OCI-LY1 (cell line): Measurements from ENCODE around the gene TMEM184B.
"Not testable (repeated sequence)": the region's sequence is repeated elsewhere in the genome, so short reads cannot be mapped to it uniquely, and the experiment has no call there.

ENCODE experiments used
- H2AFZ ChIP-seq: fragments of 200-600 bp; sonication (generic), shearing (Covaris generic); 2 replicates; pipeline ENCODE4 v1.6.0; 2014; ENCODE audit warnings: antibody characterized with exemption, mild to moderate bottlenecking, low read length
- H3F3A ChIP-seq: fragments of 200-600 bp; sonication (generic), shearing (Covaris generic); 2 replicates; pipeline ENCODE4 v1.6.0; 2014; ENCODE audit warnings: mild to moderate bottlenecking, antibody characterized with exemption, low read length, moderate library complexity; ENCODE audit not compliant: insufficient read depth
- H3K27ac ChIP-seq: fragments of 200-600 bp; sonication (generic); 2 replicates; pipeline ENCODE4 v1.5.1; 2014; ENCODE audit warnings: low read length, mixed run types, mild to moderate bottlenecking, low read depth; ENCODE audit not compliant: poor library complexity, severe bottlenecking
- H3K27me3 ChIP-seq: fragments of 200-600 bp; sonication (generic); 2 replicates; pipeline ENCODE4 v1.6.0; 2014; ENCODE audit warnings: antibody characterized with exemption, mild to moderate bottlenecking, low read length, moderate library complexity; ENCODE audit not compliant: insufficient read depth
- H3K36me3 ChIP-seq: fragments of 200-600 bp; sonication (generic); 2 replicates; pipeline ENCODE4 v1.6.1; 2014; ENCODE audit warnings: mild to moderate bottlenecking, antibody characterized with exemption, low read length, moderate library complexity, mixed read lengths; ENCODE audit not compliant: insufficient read depth
- H3K4me1 ChIP-seq: fragments of 200-600 bp; sonication (generic); 2 replicates; pipeline ENCODE4 v1.5.1; 2014; ENCODE audit warnings: mild to moderate bottlenecking, low read length, moderate library complexity; ENCODE audit not compliant: insufficient read depth, severe bottlenecking
- H3K4me2 ChIP-seq: fragments of 200-600 bp; sonication (generic), shearing (Covaris generic); 2 replicates; pipeline ENCODE4 v1.6.1; 2014; ENCODE audit warnings: low read length
- H3K4me3 ChIP-seq: fragments of 200-600 bp; sonication (generic); 2 replicates; pipeline ENCODE4 v1.5.1; 2014; ENCODE audit warnings: low read length, low read depth, mild to moderate bottlenecking, mixed read lengths; ENCODE audit not compliant: poor library complexity, severe bottlenecking
- H3K79me2 ChIP-seq: fragments of 200-600 bp; shearing (Covaris generic); 2 replicates; pipeline ENCODE4 v1.6.1; 2016; ENCODE audit warnings: mixed run types, low read length, mixed read lengths; ENCODE audit not compliant: insufficient read depth
- H3K9ac ChIP-seq: fragments of 200-600 bp; sonication (generic), shearing (Covaris generic); 2 replicates; pipeline ENCODE4 v1.6.1; 2014; ENCODE audit warnings: mild to moderate bottlenecking, low read length, mixed read lengths
- H3K9me2 ChIP-seq: fragments of 200-600 bp; sonication (generic), shearing (Covaris generic); 2 replicates; pipeline ENCODE4 v1.6.1; 2014; ENCODE audit warnings: low read depth, mild to moderate bottlenecking, low read length, mixed read lengths
- H3K9me3 ChIP-seq: fragments of 200-600 bp; shearing (Covaris generic); 2 replicates; pipeline ENCODE4 v1.6.1; 2014; ENCODE audit warnings: low read length, mixed read lengths
- H4K20me1 ChIP-seq: fragments of 200-600 bp; sonication (generic), shearing (Covaris generic); 2 replicates; pipeline ENCODE4 v1.6.0; 2016; ENCODE audit warnings: mild to moderate bottlenecking, low read length; ENCODE audit not compliant: insufficient read depth
- CTCF ChIP-seq: fragments of 200-600 bp; sonication (generic), shearing (Covaris generic); IDR thresholded peaks from 2 replicates; pipeline ENCODE4 v1.5.1; 2017; ENCODE audit warnings: mild to moderate bottlenecking, antibody characterized with exemption, low read length, moderate library complexity, mixed read lengths
- EZH2 ChIP-seq: fragments of 200-600 bp; sonication (generic), shearing (Covaris generic); IDR thresholded peaks from 2 replicates; pipeline ENCODE4 v1.8.0; 2017; ENCODE audit warnings: borderline replicate concordance, mixed run types, mild to moderate bottlenecking, antibody characterized with exemption, low read length, moderate library complexity, mixed read lengths

TMEM184B gene

GRCh38 chr22:38181453-38182200, 91.2 kb downstream of the TMEM184B start, which contains the start of gene PLA2G6:
Gene PLA2G6 (minus strand): TSS chr22:38181830. CDS start chr22:38169426, 12,404 bp downstream.
- Histone ChIP-seq H3K9me3 (no peaks in the 10 kb centered on the region), H3K4me2 (peak within 1 kb of the TSS; percentile 87), H3K4me1 (peaks cover 29% of the 10 kb centered on the region), H3K79me2 (no peaks in the 10 kb centered on the region), H2AFZ (no peak within 1 kb of the TSS), H3K27me3 (no peaks in the 10 kb centered on the region), H3K9me2 (no peaks in the 10 kb centered on the region), H3K36me3 (no peaks in the 10 kb centered on the region), H3F3A (no peaks in the 10 kb centered on the region), H4K20me1 (no peaks in the 10 kb centered on the region), H3K27ac (peak within 1 kb of the TSS; percentile 91), H3K9ac (peak within 1 kb of the TSS; percentile 88), H3K4me3 (peak within 1 kb of the TSS; percentile 73)
- no peak for TF ChIP-seq EZH2
- TF ChIP-seq CTCF, result no peak

- Histone ChIP-seq H3K4me1 (peaks cover 36% of the 10 kb centered on the region), H3K4me3 (peak overlapping the region; percentile 73), H3K9me2 (no peaks in the 10 kb centered on the region), H4K20me1 (no peaks in the 10 kb centered on the region), H3K79me2 (no peaks in the 10 kb centered on the region), H3K27me3 (no peaks in the 10 kb centered on the region), H3K9me3 (no peaks in the 10 kb centered on the region), H3F3A (no peaks in the 10 kb centered on the region), H2AFZ (no peak overlapping the region), H3K4me2 (peak overlapping the region; percentile 87), H3K36me3 (no peaks in the 10 kb centered on the region), H3K27ac (peak overlapping the region; percentile 91), H3K9ac (peak overlapping the region; percentile 88)
- TF ChIP-seq CTCF (no peak), EZH2 (no peak)
Observed at GRCh38 chr22:38180841-38181452, 91.9 kb downstream of the TMEM184B start.

GRCh38 chr22:38178605-38178937, 94.2 kb downstream of the TMEM184B start:
- not testable (repeated sequence) for H3K9me2 ChIP-seq, H3K9ac ChIP-seq, H3K27ac ChIP-seq, H3K36me3 ChIP-seq, H3K27me3 ChIP-seq, H2AFZ ChIP-seq, H3K4me2 ChIP-seq, H3F3A ChIP-seq, H4K20me1 ChIP-seq, H3K9me3 ChIP-seq, H3K79me2 ChIP-seq, H3K4me3 ChIP-seq
- peaks cover 36% of the 10 kb centered on the region for H3K4me1 ChIP-seq
